ENCODE data around the gene WHRN.

WHRN gene

GRCh38 chr9:114480746-114481435 lies 24.4 kb downstream of the WHRN start:
- Histone ChIP-seq H3K9me3 (no peaks in the 10 kb centered on the region), H3K4me1 (no peaks in the 10 kb centered on the region), H3K4me3 (ENCODE audit: low read depth, low read length) (no peak overlapping the region), H3K36me3 (no peaks in the 10 kb centered on the region), H3K27me3 (peaks cover 7% of the 10 kb centered on the region)
- TF ChIP-seq CTCF (IDR thresholded peaks at IDR 0.05; ENCODE audit: low read depth, low read length) = no peak
- no peak for DNase-seq

GRCh38 chr9:114478871-114479270 lies 26.4 kb downstream of the WHRN start:
- no peak for DNase-seq
- no peak for TF ChIP-seq CTCF (IDR thresholded peaks at IDR 0.05; ENCODE audit: low read depth, low read length)
- no peaks in the 10 kb centered on the region for H3K9me3 ChIP-seq
- no peak overlapping the region for H3K4me3 ChIP-seq (ENCODE audit: low read depth, low read length)
- no peaks in the 10 kb centered on the region for H3K4me1 ChIP-seq
- H3K27me3 ChIP-seq = peaks cover 7% of the 10 kb centered on the region
- no peaks in the 10 kb centered on the region for H3K36me3 ChIP-seq

GRCh38 chr9:114478459-114478858 lies 26.8 kb downstream of the WHRN start:
- H3K27me3 ChIP-seq = peaks cover 7% of the 10 kb centered on the region
- no peaks in the 10 kb centered on the region for H3K9me3 ChIP-seq
- H3K36me3 ChIP-seq = no peaks in the 10 kb centered on the region
- no peak for TF ChIP-seq CTCF (IDR thresholded peaks at IDR 0.05; ENCODE audit: low read depth, low read length)
- H3K4me3 ChIP-seq (ENCODE audit: low read depth, low read length) = no peak overlapping the region
- no peaks in the 10 kb centered on the region for H3K4me1 ChIP-seq
- no peak for DNase-seq

- H3K36me3 ChIP-seq = no peaks in the 10 kb centered on the region
- H3K4me1 ChIP-seq = no peaks in the 10 kb centered on the region
- no peaks in the 10 kb centered on the region for H3K9me3 ChIP-seq
- TF ChIP-seq CTCF (IDR thresholded peaks at IDR 0.05; ENCODE audit: low read depth, low read length) = no peak
- DNase-seq = no peak
- no peak overlapping the region for H3K4me3 ChIP-seq (ENCODE audit: low read depth, low read length)
- H3K27me3 ChIP-seq = peaks cover 7% of the 10 kb centered on the region
Measured at GRCh38 chr9:114477642-114478041, 27.6 kb downstream of the WHRN start.

GRCh38 chr9:114476891-114477469 lies 28.3 kb downstream of the WHRN start:
- Histone ChIP-seq H3K4me1 (no peaks in the 10 kb centered on the region), H3K27me3 (peaks cover 7% of the 10 kb centered on the region), H3K4me3 (ENCODE audit: low read depth, low read length) (no peak overlapping the region), H3K9me3 (no peaks in the 10 kb centered on the region), H3K36me3 (no peaks in the 10 kb centered on the region)
- no peak for TF ChIP-seq CTCF (IDR thresholded peaks at IDR 0.05; ENCODE audit: low read depth, low read length)
- no peak for DNase-seq

GRCh38 chr9:114475412-114476135 lies 29.7 kb downstream of the WHRN start:
- no peak for TF ChIP-seq CTCF (IDR thresholded peaks at IDR 0.05; ENCODE audit: low read depth, low read length)
- no peaks in the 10 kb centered on the region for H3K36me3 ChIP-seq
- H3K4me3 ChIP-seq (ENCODE audit: low read depth, low read length) = no peak overlapping the region
- H3K4me1 ChIP-seq = no peaks in the 10 kb centered on the region
- no peaks in the 10 kb centered on the region for H3K9me3 ChIP-seq
- peaks cover 7% of the 10 kb centered on the region for H3K27me3 ChIP-seq
- no peak for DNase-seq
